Activated CD8-positive, alpha-beta memory T cell treated with anti-CD3 and anti-CD28 coated beads, Interleukin-2, amount 50 U/mL, for 1 hour (primary cell): ENCODE results near the gene PCP4.

Experiments
- DNase-seq: peaks from one replicate; pipeline ENCODE4 v3.0.0-alpha.2; 2020; ENCODE audit errors: extremely low read depth

PCP4 gene

GRCh38 chr21:39867198-39867650 is at the start of gene PCP4:
TSS of gene PCP4 (plus strand) at chr21:39867438. CDS start at chr21:39867502, 64 bp downstream.
- no peak for DNase-seq

GRCh38 chr21:39818557-39818956 is 48.7 kb upstream of the PCP4 start:
- no peak for DNase-seq

DNA sequence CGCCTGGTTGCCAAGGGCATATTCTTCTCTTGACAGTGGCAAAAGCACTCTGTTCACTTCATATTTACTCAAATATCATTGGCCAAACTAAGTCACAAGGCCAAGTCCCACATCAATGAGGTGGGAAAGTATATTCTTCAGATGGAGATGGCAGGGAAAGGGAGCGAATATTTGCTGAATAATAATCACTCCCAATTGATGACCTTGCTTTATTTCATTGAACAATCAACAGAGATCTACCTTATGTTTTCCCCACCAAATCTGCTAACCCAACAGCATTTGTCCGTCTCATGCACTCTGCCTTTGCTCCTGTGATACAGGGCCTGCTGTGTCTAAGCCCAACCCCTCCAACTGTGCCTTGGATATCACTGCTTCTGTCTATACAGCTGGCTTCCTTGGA is 45.2 kb upstream of the PCP4 start:
- no peak for DNase-seq

- no peak for DNase-seq
Observed at GRCh38 chr21:39825250-39825649, 42.0 kb upstream of the PCP4 start.

DNA sequence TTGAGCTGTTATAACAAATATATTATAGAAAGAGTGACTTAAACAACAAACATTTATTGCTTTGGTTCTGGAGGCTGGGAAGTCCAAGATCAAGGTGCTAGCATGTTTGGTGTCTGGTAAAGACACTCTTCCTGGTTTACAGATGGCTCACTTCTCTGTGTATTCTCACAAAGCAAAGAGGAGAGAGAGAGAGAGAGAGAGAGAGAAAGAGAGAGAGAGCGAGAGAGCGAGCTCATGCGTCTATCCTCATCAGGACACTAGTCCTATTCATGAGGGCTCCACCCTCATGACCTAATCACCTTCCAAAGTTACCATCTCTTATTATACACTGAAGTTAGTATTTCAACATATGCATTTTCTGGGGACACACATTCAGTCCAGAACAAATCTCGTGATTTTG is 32.7 kb upstream of the PCP4 start:
- no peak for DNase-seq

DNA sequence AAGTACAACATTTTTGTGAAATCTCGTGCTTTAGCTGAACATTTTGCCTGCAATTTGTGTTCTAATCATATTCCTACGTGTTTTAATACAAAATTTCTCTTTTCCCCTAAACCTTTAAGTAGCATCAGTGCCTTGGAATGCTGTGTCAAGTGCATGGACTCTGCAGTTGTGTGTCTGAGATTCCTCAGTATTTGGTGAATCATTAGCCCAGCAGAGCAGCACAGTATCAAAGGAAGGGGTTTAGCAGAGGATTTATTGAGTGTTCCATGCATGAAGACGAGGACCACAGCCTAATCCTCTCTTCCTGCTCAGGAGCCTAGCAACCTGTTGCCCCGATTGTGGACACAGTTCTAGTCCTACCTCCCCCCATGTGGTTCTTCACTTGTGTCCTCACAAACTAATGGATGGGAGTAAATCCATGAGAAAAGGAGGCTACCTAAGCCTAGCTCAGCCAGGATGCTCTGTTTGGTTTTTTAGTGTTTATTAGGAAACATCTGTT is 29.3 kb upstream of the PCP4 start:
- DNase-seq: no peak

DNA sequence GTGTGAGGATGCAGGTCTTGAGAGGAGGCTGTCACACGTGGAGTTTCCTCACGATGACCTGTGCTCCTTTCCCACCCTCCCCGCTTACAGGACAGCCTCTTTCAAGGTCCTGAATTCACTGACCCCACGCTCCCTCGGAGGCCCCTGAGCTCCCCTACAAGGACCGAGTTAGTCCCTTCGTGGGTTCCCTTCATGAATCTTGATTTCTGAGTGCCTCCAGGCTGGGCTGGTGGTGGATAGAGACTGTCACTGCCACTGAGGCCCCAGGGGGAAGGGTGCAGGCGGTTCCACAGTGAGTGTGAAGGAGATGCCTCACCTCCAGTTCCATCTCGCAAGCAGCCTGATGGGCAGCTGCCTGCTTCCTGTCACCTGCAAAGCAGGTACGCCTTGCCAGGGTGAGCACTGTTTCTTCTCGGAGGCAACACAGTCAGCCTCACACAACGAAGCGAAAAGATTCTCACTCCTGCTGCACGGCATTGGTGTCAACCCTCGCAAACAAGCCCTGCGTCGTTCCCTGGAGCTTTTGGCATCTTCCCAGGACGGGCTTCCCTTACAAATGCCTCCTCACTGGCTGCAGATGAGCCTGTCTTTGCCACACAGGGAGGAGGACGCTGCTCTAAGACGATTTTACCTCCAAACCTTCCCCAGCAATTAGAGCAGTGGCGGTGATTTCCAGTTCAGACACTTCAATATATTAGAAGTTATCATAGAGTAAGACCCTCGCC is 26.7 kb upstream of the PCP4 start:
- no peak for DNase-seq

DNA sequence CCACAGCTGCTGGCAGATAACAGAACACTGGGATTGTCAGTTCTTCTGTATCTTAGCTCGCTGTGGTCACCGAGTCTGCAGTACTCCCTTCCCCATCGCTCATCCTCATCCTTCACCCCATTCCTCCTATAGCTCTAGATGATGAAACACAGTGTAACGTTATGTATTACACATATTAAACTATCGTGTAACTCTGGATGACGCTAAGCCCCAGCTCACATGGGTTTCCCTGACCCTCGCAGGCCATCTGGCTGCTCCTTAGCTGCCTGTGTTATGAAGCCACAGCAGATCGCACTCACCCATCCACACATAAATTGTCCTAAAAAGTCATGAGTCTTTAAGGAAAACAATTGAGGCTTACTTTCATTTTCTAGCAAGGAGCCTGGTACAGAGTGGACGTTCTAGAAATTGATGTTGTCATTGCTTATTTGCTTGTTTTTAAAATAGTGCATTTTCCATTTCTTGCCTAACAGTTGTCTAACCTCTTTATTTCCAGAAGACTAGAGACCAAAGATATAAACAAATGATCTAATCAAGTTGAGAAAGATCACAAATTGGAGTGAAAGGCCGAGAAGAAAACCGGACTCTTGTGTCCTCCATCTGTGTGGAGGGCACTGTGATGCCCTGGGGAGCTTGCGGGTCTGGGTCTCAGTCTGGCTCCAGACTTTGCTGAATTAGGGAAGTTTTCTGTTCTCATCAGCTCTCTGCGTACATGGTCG is 24.3 kb upstream of the PCP4 start:
- no peak for DNase-seq

DNA sequence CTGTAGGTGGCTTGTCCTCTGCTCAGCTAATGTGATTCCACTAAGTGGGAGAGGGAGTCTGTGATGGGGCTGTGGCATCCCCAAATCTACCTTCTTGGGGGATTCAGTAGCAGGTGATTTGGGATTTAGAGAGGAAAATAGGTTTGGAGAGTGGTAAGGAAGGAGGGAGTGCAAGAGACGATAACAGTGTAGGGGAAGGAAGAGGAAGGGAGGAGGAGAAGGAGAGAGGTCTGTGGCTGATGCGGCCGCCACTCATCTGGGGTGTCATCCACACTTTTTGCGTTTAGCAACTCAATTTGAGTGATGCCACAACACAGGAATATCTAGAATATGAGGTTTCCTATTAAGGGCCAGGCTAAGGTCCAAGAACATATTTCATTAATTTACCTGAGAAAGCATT is 23.8 kb upstream of the PCP4 start:
- no peak for DNase-seq

- DNase-seq: no peak
Observed at GRCh38 chr21:39843916-39844315, 23.3 kb upstream of the PCP4 start.

GRCh38 chr21:39845571-39846130 is 21.6 kb upstream of the PCP4 start:
- DNase-seq: no peak

DNA sequence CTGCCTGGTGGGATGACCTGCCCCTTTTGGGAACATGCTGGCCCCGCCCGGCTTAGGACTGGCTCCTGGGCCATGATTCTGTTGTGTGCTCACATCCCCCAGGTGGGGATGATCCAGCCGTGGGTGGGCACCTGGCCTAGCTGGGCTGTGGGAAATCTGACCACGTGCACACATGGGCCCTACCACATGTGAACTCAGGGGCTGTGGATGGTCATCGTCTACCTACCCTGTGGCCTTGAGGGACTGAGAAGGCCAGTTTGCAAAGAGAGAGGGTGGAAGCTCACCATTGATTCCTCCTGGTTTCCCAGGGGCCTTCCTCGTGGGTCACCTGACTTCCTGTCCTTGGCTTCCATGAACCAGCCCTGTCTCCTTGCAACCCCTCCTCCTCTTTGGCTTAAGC is 19.4 kb upstream of the PCP4 start:
- DNase-seq: no peak

DNA sequence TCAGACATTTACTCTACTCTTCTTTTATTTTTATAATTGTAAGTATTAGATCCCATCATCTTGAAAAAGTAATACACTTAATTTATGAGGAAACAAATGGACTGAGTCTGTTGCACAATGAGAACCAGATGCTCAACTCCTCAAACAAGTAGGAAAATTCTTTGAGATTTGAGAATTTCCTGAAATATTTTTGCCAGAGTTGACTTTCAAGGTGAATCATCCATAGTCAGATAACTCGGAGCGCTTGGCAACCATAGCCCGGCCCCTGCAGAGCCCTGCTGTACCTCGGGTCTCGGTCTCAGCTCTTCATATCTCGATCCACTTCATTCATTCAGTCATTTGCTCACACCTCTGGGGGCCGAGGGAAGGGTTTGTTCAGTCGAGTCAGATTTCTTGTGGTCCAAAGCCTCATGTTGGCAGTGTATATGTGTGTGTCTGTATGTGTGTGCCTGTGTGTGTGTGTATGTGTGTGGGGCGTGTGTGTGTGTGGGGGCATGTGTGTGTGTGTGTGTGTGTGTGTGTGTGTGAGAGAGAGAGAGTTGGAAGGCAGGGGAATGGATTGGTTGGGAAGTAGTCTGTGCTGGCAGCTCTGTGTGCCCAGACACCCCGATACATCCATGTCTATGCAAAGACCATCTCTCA is 18.1 kb upstream of the PCP4 start:
- no peak for DNase-seq

DNA sequence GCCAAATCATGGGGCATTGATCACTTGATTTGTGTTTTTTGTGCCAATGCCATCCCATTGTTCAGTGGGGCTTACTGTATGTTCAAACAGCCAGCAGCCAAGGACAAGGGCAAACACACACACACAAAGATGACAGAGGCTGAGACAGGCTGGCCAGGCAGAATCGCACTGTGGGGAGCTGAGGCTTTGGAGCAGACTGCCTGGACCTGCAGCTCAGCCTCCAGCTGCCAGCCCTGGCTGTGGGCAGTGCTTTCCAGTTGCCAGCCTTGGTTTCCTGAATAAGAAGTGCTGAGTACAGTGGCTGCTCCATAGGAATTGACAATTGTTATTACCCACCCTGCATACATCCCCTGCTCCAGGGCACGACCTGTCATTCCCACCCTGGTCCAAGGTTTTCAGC is 16.9 kb upstream of the PCP4 start:
- DNase-seq: no peak

DNA sequence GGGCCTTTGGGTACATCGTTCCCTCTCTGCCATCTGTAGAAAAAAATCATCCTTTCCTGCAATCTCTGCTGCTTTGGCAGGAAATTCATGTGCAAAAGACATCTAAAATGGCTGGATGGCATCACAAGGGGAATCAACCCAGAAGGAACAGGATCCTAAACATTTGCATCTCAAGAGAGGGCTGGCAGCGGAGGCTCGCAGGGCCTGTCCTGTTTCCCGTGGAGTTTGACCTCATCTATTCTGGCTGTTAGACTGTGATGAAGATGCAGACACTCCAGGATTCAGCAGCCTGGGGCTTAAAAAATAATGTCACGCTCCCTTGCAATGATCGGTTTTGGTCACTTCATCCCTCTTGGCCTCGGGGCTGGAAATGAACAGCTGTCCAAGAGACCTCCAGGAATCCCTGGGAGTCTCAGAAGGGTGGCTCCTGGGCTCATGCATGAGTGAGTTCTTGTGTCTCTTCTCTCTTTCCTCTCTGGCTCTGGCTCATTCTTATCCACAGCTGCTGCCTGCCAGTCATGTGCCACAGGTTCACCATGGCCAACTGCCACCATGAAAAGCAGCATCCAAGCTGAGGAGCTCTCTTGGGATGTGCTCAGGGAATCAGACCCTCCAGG is 16.1 kb upstream of the PCP4 start:
- DNase-seq: no peak

DNA sequence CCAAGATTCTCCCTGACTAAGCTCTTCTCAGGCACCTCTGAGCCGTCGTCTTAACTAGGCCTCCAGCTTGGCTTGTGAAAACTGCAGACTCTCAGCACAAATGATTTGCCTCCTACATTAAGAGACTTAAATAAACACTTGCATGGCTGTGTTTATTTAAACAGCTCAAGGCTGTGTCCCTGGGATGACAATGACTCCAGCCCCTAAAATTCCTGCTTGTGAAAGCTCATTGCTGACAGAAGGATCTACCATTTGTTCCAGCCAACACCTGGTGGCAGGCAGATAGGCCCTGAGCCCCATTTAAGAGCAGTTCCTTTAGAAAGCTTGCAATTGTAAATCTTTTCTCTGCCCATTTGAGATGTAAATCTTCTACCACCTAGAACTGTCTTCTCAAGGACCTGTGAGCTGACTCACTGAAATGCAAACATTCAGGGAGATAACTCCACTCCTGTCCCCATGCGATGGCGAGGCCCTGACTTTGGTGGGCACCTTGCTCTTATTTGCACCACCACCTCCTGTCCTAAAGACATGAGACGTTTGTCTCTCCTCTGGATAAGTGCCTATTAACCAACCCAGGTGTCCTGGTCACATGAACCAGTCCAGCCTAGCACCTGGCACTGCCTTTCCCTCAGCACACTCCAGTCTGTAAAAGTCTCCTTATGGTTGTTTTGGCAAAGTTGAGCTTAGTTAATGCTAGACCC is 15.1 kb upstream of the PCP4 start:
- no peak for DNase-seq

GRCh38 chr21:39852726-39853500 is 14.3 kb upstream of the PCP4 start:
- DNase-seq: no peak

DNA sequence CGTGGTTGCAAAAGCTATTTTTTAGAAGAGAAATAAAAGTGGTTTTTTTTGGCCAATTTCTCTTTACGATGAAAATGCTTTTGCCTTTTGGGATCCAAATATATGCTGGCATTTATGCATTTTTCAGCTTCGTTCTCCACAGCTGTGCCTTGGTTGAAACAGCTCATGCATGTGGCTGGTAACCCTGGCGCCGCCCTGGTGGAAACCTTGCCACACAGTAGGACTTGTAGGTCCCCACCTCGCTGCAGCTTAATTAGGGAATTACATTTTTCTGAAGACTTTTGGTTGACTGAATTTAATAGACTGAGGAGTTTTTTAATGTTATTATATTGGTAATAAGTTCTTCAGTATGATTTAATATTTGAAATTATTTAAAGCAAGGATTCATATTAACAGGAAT is 12.7 kb upstream of the PCP4 start:
- no peak for DNase-seq

GRCh38 chr21:39855595-39855994 is 11.6 kb upstream of the PCP4 start:
- DNase-seq: no peak

DNA sequence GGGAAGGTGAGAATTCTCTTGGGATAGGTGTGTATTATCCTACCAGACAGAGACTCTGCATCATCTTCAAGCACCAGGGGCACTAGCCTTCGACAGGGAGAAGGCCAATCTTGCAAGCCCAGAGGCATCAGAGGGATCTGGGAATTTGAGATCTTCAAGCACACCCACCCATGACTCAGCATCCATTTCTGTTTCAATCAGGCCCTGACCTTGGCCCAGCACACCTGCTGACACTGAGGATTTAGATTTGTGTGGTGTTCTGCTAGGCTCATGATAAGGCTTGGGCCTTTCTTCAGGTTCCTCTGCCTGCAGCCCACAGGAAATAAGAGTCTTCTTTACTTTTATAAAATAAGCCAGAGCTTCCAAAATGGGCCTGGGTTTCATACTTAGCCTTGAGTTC is 6.6 kb upstream of the PCP4 start:
- no peak for DNase-seq

GRCh38 chr21:39863111-39863510 is 4.1 kb upstream of the PCP4 start:
- no peak for DNase-seq
